Cardiac fibroblast (primary cell): ENCODE data around the gene COBLL1.
A peak's percentile ranks its signal among the peaks of the same experiment; 100 is the strongest.

Experiments used
- DNase-seq, 2 donors: peaks; one replicate each; pipeline versions ENCODE4 v3.0.0 to v3.0.0-alpha.2; 2010; ENCODE audit warnings: low read depth in 2 of 2
- H3K4me3 ChIP-seq, 2 donors: replicated peaks in 1 of 2; 1 replicate in 1 of 2; 2 replicates in 1 of 2; pipeline ENCODE4 v1.5.1; 2011; ENCODE audit warnings: low read depth in 2 of 2, low read length in 2 of 2, mild to moderate bottlenecking in 2 of 2, moderate library complexity in 1 of 2
- CTCF ChIP-seq: IDR thresholded peaks from one replicate; pipeline ENCODE4 v1.5.1; 2011; ENCODE audit warnings: low read depth, mild to moderate bottlenecking, low read length, inconsistent platforms

The COBLL1 gene

GRCh38 chr2:164789968-164790367 is 51.7 kb downstream of the COBLL1 start:
- H3K4me3 ChIP-seq: no peak overlapping the region
- TF ChIP-seq CTCF: no peak
- DNase-seq: no peak

GRCh38 chr2:164786787-164787186 is 54.8 kb downstream of the COBLL1 start:
- TF ChIP-seq CTCF: no peak
- no peak overlapping the region for H3K4me3 ChIP-seq
- DNase-seq: no peak

GRCh38 chr2:164785457-164785856 is 56.2 kb downstream of the COBLL1 start:
- no peak for TF ChIP-seq CTCF
- H3K4me3 ChIP-seq: no peak overlapping the region
- DNase-seq: peak; percentile 54 to 91

- peak; percentile 76 to 97 for DNase-seq
- TF ChIP-seq CTCF: no peak
- H3K4me3 ChIP-seq: no peak overlapping the region
These were observed 57.2 kb downstream of the COBLL1 start for GRCh38 chr2:164784376-164784775.

GRCh38 chr2:164782323-164782722 is 59.3 kb downstream of the COBLL1 start:
- peak; percentile 83 to 95 for DNase-seq
- TF ChIP-seq CTCF: no peak
- no peak overlapping the region for H3K4me3 ChIP-seq

GRCh38 chr2:164781394-164781793 is 60.2 kb downstream of the COBLL1 start:
- TF ChIP-seq CTCF: no peak
- no peak overlapping the region for H3K4me3 ChIP-seq
- DNase-seq: no peak

GRCh38 chr2:164780611-164781178 is 60.9 kb downstream of the COBLL1 start:
- no peak for TF ChIP-seq CTCF
- no peak overlapping the region for H3K4me3 ChIP-seq
- no peak for DNase-seq
